Measurements from ENCODE around the gene ITPK1. TPM values are rescaled to one million over a fixed set of nuclear protein-coding genes. Genes with fewer than 3 reads are reported as not detected.

The ITPK1 gene
- polyA plus RNA-seq, 4 donors: 30.4 to 34.3 (median 31.7) TPM

- DNase-seq (ENCODE audit: low read depth in 4 of 4, low spot score in 3 of 4): no peak
These were observed 68.6 kb downstream of the ITPK1 start for GRCh38 chr14:93047157-93047556.

DNA sequence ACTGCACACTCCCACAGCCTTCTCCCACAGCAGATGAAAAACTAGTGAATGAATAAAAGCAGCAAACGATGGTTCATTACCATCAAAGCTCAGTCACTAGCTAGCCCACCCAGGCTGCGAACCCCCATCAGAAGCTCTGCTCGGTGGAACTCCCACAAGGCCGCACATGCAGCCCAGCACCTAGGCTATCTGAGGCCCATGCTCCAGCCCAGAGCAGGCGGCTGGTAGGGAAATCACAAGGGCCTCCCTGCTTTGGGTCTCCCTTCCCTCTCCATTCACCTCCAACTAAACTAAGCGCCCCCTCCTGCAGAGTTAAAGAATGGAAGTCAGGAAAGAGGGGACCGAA, 69.0 kb downstream of the ITPK1 start:
- no peak for DNase-seq (ENCODE audit: low read depth in 4 of 4, low spot score in 3 of 4)

GRCh38 chr14:93045965-93046704, 69.6 kb downstream of the ITPK1 start:
- no peak for DNase-seq (ENCODE audit: low read depth in 4 of 4, low spot score in 3 of 4)

DNA sequence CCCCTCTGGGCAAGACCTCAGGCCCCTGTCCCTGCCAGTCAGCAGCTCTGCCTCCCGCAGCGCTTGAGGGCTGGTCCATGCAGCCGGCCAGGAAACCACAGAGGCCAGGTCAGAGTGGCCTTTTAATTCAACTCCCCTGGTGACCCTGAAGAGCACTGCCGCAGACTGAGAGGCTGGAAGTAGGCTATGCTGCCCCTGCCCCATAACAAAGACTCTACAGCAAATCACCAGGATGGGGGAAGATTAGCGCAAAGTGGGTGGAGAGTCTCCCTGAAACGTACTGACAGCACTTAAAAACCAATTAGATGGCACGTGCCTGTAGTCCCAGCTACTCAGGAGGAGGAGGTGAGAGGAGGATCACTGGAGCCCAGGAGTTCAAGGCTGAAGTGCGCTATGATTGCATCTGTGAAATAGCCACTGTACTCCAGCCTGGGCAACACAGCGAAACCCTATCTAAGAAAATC, 70.5 kb downstream of the ITPK1 start:
- no peak for DNase-seq (ENCODE audit: low read depth in 4 of 4, low spot score in 3 of 4)

GRCh38 chr14:93044556-93044955, 71.2 kb downstream of the ITPK1 start:
- DNase-seq (ENCODE audit: low read depth in 4 of 4, low spot score in 3 of 4): no peak

GRCh38 chr14:93044121-93044520, 71.6 kb downstream of the ITPK1 start:
- DNase-seq (ENCODE audit: low read depth in 4 of 4, low spot score in 3 of 4): no peak

GRCh38 chr14:93042968-93043940, 72.5 kb downstream of the ITPK1 start:
- no peak for DNase-seq (ENCODE audit: low read depth in 4 of 4, low spot score in 3 of 4)

DNA sequence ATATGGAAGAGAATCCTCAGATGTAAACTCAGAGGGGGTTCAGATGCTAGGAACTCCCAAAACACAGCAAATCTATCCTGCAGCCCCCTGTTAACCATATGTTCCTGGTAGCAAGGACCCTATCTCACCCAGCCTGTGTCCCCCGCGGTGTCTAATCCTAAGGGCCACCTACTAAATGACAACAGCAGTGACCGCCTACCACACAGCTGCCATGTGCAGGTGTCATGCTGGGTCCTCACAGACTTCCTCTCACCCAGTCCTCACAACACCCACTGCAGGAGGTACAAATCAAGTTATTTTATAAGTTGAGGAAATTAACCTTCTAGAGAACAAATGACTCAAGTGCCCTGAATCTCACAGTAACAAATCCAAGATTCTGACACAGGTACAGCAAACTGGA, 73.9 kb downstream of the ITPK1 start:
- no peak for DNase-seq (ENCODE audit: low read depth in 4 of 4, low spot score in 3 of 4)

DNA sequence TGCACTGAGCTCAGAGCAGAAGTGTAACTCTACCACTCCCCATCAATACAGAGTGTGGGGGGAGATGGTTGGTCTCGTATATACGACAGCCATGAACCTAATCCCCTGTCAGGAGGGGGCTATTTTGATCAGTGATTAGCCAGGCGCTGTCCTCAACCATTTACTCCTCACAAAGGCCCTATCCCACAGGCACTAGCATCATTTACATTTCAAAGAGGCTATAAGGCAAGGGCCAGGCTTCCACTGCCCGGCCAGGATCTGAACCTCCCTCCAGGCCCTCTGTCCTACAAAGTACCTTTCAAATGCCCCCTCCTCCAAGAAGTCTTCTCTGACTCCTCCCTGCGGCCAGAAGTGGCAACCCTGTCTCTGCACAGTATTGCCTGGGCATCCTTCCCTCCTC, 74.7 kb downstream of the ITPK1 start:
- no peak for DNase-seq (ENCODE audit: low read depth in 4 of 4, low spot score in 3 of 4)

DNA sequence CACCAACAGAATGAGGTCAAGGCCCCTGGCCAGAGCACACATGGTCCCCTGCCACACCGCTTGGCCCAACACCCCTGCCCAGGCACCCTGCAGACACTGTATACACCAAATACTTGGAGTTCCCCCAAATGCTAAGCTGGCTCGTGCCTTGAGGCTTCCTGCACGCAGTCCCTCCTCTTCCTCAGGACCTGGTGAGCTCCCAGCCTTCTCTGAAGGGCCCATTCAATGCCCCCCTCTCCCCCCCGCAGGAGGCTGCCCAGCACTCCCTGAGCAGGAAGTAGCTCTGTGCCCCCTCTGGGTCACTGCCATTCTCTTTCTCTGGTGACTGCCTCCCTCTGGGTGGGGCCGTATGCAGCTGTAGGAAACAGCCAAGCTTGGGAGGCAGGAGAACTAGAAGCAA, 75.3 kb downstream of the ITPK1 start:
- no peak for DNase-seq (ENCODE audit: low read depth in 4 of 4, low spot score in 3 of 4)

DNA sequence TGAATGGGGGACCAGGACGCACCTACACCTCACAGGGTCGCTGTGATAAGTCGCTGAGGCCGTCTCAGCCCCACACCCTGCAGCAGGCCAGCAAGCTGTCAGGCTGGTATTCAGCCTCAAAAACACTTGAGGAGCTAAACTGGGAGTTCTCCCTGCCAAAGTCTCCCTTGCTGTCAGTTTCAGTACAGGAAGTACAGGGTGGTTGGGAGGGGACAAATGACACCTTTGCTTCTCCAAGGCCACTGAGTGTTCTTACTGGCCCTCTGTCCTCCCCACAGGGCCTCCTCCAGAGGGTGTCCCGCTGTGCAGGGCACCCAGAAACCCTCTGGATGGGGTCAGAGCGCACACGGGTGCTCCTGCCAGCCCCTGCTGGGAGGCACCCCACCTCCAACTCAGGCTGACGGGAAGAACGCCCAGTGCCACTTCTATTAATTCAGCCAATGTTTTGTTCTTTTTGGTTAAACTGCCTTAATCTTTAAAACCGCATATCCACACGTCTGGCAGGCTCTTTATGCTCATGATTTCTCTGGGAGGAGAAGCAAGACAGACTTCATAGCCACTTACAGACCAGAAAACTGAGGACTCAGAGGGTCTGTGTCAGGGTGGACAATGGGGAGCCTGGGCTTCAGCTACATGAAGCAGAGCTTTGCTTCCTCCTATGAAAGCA, 75.9 kb downstream of the ITPK1 start:
- no peak for DNase-seq (ENCODE audit: low read depth in 4 of 4, low spot score in 3 of 4)

- DNase-seq (ENCODE audit: low read depth in 4 of 4, low spot score in 3 of 4): no peak
These were observed 78.4 kb downstream of the ITPK1 start for GRCh38 chr14:93037351-93037750.

GRCh38 chr14:93036652-93037345, 78.9 kb downstream of the ITPK1 start:
- no peak for DNase-seq (ENCODE audit: low read depth in 4 of 4, low spot score in 3 of 4)

DNA sequence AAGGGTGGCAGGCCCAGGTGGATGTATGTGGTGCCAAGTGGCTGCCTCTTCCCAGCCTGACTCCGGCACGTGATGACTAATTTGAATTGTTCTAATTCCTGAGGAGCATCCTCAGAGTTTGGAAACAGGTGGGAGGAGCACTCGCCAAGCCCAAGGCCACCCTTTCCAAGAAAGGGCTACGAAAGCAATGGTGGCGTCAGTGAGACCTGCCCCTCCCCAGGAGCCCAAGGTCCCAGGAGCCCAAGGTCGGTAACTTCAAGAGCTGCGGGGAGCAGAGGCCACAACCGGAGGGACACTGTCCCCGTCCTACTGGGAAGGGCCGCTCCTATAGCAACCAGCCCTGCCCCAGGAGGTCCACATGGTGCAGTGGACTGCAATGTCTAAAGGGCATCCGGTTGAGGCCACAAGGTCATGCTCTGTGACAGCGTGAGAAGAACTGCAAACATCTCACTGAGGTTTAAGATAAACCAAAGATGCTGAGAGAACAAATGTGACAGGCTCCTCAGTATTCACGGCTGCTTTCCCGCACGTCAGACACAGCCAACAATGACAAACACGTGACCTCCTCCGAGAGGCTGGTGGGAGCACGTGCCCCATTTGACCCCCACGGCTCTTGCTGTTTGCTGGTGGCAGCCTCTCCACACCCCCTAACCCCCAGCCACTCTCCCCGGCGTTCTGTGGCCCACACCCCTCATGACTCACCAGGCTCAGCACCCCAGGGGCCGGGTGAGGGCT, 79.6 kb downstream of the ITPK1 start:
- no peak for DNase-seq (ENCODE audit: low read depth in 4 of 4, low spot score in 3 of 4)

DNA sequence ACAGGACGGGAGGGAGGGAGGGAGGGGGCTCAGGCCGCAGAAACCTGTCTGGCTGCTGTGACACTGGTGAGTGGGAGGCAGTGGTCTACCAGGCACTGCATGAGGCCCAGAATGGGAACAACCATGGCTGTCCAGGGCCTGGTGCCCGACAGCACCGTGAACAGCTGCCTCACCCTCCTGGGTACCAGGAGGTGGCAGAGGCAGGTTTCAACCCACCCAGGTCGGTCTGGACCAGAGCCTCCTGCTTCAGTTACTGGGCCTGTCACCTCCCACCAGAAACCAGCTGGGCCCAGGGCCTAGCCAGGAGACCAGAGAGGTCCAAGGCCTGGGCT, 80.2 kb downstream of the ITPK1 start:
- DNase-seq (ENCODE audit: low read depth in 4 of 4, low spot score in 3 of 4): no peak

DNA sequence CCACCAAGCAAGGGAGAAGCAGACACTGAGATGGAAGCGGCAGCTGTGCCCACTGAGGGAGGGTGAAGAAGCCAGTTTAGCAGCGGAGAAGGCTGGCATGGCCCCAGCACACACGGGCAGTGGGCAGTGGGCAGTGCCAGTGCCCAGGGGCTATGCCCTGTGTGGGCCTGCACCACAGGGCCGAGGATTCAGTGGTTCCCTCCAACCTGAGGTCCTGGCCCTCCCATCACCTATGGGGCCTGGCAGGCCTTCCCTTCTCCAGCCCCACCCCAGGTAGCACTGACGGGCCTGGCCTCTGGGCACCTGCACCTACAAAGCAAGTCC, 81.1 kb downstream of the ITPK1 start:
- DNase-seq (ENCODE audit: low read depth in 4 of 4, low spot score in 3 of 4): no peak

DNA sequence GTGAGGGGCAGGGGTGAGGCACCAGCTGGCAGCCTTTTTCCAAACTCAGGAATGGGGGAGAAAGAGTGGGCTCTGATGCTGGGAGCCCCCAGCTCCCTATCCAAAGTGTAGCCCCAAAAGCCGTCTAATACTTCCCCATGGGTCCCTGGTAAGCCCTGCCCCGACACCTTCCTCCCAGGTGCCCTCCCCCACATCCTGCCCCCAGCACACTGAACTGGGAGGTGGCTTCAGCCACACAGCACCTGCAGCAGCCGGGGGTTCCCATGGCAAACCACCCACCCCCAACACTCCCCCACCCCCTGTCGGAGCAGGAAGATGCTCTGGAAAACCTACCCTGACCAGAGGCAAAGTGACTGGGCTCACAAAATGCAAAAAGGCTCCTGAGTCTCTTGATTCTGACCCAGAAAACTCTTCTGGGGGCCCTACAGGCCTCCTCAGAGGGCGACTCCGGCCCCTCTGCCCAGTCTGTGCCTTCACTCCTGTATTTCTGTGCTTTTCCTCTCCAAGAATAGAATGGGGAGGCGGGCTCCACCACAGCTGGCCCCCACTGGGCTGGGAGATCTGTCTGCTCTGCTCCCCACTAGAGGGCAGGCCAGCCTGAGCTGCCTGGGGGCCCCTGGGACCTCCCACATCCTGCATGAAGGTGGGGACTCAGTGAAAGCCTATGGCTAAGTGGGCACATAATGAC, 81.6 kb downstream of the ITPK1 start:
- DNase-seq (ENCODE audit: low read depth in 4 of 4, low spot score in 3 of 4): no peak

GRCh38 chr14:93033084-93033982, 82.4 kb downstream of the ITPK1 start:
- no peak for DNase-seq (ENCODE audit: low read depth in 4 of 4, low spot score in 3 of 4)

Data from right renal pelvis (tissue), 4 donors.